ENCODE measurements around the gene BAZ2B.

BAZ2B gene

GRCh38 chr2:159572459-159572858, 43.9 kb downstream of the BAZ2B start:
- no peak for DNase-seq (ENCODE audit: extremely low spot score)
- POLR2A ChIA-PET, result no interaction called here
- CTCF ChIA-PET, result no interaction called here
- TF ChIP-seq, protein P1, sequence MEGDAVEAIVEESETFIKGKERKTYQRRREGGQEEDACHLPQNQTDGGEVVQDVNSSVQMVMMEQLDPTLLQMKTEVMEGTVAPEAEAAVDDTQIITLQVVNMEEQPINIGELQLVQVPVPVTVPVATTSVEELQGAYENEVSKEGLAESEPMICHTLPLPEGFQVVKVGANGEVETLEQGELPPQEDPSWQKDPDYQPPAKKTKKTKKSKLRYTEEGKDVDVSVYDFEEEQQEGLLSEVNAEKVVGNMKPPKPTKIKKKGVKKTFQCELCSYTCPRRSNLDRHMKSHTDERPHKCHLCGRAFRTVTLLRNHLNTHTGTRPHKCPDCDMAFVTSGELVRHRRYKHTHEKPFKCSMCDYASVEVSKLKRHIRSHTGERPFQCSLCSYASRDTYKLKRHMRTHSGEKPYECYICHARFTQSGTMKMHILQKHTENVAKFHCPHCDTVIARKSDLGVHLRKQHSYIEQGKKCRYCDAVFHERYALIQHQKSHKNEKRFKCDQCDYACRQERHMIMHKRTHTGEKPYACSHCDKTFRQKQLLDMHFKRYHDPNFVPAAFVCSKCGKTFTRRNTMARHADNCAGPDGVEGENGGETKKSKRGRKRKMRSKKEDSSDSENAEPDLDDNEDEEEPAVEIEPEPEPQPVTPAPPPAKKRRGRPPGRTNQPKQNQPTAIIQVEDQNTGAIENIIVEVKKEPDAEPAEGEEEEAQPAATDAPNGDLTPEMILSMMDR (IDR thresholded peaks at IDR 0.05; ENCODE audit: control extremely low read depth, extremely low read depth, low read depth, missing control alignments), result no peak

DNA sequence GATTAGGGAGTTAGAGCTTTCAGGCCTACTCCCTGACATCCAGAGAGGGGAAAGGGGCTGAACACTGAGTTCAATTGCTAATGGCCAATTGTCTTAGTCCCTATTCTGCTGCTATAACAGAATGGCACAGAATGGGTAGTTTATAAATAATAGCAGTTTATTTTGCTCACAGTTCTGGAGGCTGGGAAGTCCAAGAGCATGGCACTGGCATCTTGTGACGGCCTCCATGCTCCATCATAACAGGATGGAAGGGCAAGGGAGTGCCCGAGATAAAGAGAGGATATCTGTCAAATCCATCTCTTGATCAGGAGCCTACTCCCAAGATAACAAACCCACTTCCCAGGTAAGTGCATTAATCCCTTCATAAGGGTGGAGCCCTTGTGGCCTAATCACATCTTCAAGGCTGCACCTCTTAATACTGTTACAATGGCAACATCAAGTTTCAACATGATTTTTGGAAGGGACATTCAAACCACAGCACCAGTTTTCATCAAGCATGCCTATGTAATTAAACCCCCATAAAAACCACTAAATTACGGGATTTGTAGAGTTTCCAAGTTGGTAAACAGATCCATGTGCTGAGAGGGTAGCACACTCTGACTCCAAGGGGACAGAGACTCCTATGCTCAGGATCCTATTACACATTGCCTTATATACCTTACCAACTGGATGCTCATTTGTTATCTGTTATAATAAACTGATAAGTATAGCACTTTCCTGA, 44.6 kb downstream of the BAZ2B start:
- TF ChIP-seq, protein P1 (IDR thresholded peaks at IDR 0.05; ENCODE audit: control extremely low read depth, extremely low read depth, low read depth, missing control alignments), result no peak
- ChIA-PET CTCF (no interaction called here), POLR2A (no interaction called here)
- no peak for DNase-seq (ENCODE audit: extremely low spot score)

GRCh38 chr2:159564081-159564480, 52.3 kb downstream of the BAZ2B start:
- no peak for DNase-seq (ENCODE audit: extremely low spot score)
- ChIA-PET POLR2A (no interaction called here), CTCF (no interaction called here)
- TF ChIP-seq, protein P1 (IDR thresholded peaks at IDR 0.05; ENCODE audit: control extremely low read depth, extremely low read depth, low read depth, missing control alignments), result no peak

DNA sequence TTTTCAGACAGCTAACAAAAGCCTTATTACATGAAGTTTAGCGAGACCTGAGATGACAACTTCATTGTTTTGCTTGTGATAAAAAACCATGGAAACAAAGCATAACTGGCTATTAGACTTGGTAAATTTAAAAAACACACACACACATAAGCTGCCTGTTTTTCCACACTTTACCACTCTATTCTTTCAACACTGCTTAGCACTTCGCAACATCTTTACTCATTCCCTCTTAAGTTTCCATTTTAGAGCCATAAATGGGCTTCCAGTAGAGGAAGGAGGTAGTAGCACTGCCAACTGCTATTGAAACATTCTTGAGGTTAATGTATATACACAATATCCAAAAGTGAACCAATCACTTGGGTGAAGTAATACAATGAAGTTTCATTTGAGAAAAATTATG, 54.1 kb downstream of the BAZ2B start:
- DNase-seq (ENCODE audit: extremely low spot score), result no peak
- TF ChIP-seq, protein P1 (IDR thresholded peaks at IDR 0.05; ENCODE audit: control extremely low read depth, extremely low read depth, low read depth, missing control alignments), result no peak
- CTCF ChIA-PET, result interaction anchor here (1.4 kb wide), 1 partner anchor 36 kb away, joined by 4 read pairs; no protein-coding TSS in a partner anchor
- POLR2A ChIA-PET, result no interaction called here

GRCh38 chr2:159561786-159562185, 54.6 kb downstream of the BAZ2B start:
- no peak for DNase-seq (ENCODE audit: extremely low spot score)
- CTCF ChIA-PET, result interaction anchor here (1.1 to 1.4 kb wide), 2 partner anchors 34 to 36 kb away, joined by 4 read pairs; no protein-coding TSS in a partner anchor
- TF ChIP-seq, protein P1 (IDR thresholded peaks at IDR 0.05; ENCODE audit: control extremely low read depth, extremely low read depth, low read depth, missing control alignments), result no peak
- POLR2A ChIA-PET, result no interaction called here

DNA sequence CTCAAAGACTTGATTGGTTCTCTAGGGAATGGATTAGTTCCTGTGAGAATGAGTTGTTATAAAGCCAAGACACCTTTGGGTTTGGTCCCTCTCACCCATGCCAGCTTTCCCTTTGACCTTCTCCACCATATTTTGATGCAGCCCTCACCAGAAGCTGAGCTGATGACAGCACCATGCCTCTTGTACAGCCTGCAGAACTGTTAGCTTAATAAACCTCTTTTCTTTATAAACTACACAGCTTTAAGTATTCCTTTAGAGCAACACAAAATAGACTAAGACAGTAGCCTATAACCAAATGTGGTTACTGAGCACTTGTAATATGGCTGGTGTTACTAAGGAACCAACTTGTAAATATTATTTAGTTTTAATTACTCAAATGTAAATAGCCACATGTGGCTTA, 55.1 kb downstream of the BAZ2B start:
- POLR2A ChIA-PET, result no interaction called here
- TF ChIP-seq, protein P1 (IDR thresholded peaks at IDR 0.05; ENCODE audit: control extremely low read depth, extremely low read depth, low read depth, missing control alignments), result no peak
- no peak for DNase-seq (ENCODE audit: extremely low spot score)
- CTCF ChIA-PET, result interaction anchor here (1.1 to 1.4 kb wide), 2 partner anchors 35 to 37 kb away, joined by 4 read pairs; no protein-coding TSS in a partner anchor

Data from GM10248 (cell line).